ENCODE results near the gene CADM1.

DNA sequence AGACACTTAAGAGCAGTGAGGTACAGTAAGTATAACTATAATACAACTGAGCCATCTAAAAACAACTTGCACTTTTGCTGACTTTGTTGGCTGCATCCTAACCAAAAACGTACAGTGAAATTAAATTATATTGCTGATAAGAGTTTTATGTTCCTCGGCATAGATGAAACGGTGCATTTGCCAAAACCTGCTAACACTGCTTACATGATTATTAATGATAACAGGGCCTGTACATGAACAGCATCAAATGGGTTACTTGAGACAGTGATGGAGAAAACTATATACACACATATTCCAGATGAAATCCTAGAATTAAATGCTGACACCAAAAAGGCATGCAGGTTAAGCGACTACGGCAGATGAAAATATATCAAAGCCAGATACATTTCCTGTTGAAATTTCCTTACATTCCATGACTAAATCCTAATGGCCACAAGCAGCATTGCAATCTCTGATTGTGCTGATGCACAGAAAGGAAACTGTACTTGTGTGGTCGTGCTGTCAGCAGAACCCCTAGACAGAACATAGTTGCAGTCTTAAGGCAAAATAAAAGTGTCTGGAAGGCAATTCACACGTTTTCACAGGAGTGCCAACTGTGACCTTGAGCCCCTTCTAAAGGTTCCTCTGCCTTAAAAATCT is 143.9 kb downstream of the CADM1 start:
- TF ChIP-seq POLR2A (IDR thresholded peaks at IDR 0.05) (no peak), CTCF (IDR thresholded peaks at IDR 0.05) (no peak)
